Ovary (tissue), 10 donors: Measurements from ENCODE around the gene UMOD. TPM values are rescaled to one million over a fixed set of nuclear protein-coding genes. Genes with fewer than 3 reads are reported as not detected.

Source experiments
- DNase-seq, 5 donors: peaks; one replicate each; pipeline ENCODE4 v3.0.0-alpha.2; 2019 to 2020
- H3K27ac ChIP-seq, 2 donors: fragments of 200-600 bp; one replicate each; pipeline versions ENCODE4 v1.5.1 to v1.8.0; 2019 to 2022
- H3K27me3 ChIP-seq: fragments of 200-600 bp; one replicate; pipeline ENCODE4 v1.8.0; 2022
- H3K36me3 ChIP-seq: fragments of 200-600 bp; sonication (generic); one replicate; pipeline ENCODE4 v1.5.1; 2019
- H3K4me1 ChIP-seq: one replicate; pipeline ENCODE4 v1.8.1; 2013; ENCODE audit warnings: mild to moderate bottlenecking, moderate library complexity; ENCODE audit not compliant: insufficient read depth
- H3K4me3 ChIP-seq: fragments of 200-600 bp; sonication (generic); one replicate; pipeline ENCODE4 v1.5.1; 2017
- H3K9me3 ChIP-seq, 2 donors: fragments of 200-600 bp in 1 of 2; sonication (generic) in 1 of 2; one replicate each; pipeline versions ENCODE4 v1.5.1 to v1.8.1; 2013 to 2019; ENCODE audit warnings: mild to moderate bottlenecking in 1 of 2, moderate library complexity in 1 of 2
- EP300 ChIP-seq: sonication (generic); formaldehyde crosslinking; IDR thresholded peaks from one replicate; pipeline ENCODE4 v1.6.1; 2017; ENCODE audit warnings: antibody characterized with exemption
- POLR2A ChIP-seq: fragments of 450-650 bp; IDR thresholded peaks from one replicate; pipeline ENCODE4 v1.6.1; 2017; ENCODE audit warnings: antibody characterized with exemption, mild to moderate bottlenecking, moderate library complexity
- WGBS, 3 donors: extraction: QIAGEN DNeasy Blood & Tissue Kit in 1 of 3; methylation state at CpG; one replicate each; pipeline versions ENCODE4 v1.1.5 to v1.1.7; 2013 to 2017; 5-methylcytosine and 5-hydroxymethylcytosine counted together
- intact Hi-C, 4 donors: fragments of 100-400 bp; cut with DNase I; formaldehyde crosslinking; loops; one replicate each; pipeline versions ENCODE4 v1.11.0 to v1.15.1; 2022 to 2023
- long read RNA-seq, 3 donors: library from polyadenylated mRNA in 2 of 3; unstranded in 2 of 3; transcript quantifications; one replicate each; pipeline ENCODE4 v2.0.0 and lab custom pipeline, GENCODE V29; 2021 to 2026
- polyA plus RNA-seq, 2 donors: library from polyadenylated mRNA; stranded (reverse); fragments of 200-250 nt in 1 of 2; fragments of 350-450 nt in 1 of 2; fragmentation: Illumina TruSeq in 1 of 2; extraction: RNeasy Lipid Tissue Mini Kit (QIAGEN cat#74804) in 1 of 2; gene quantifications; one replicate each; pipeline ENCODE4 v1.2.3, GENCODE V29; 2013 to 2014
- total RNA-seq, 7 donors: library from RNA; depleted of rRNA in 2 of 7; stranded (reverse); fragments of >200 nt in 2 of 7; fragmentation: NEBNext Ultra II Directional in 3 of 7; extraction: Animal tissue kit (Norgen Biotek cat#: 25700) in 3 of 7; gene quantifications; one replicate each; pipeline versions ENCODE4 v1.1.0 to v1.2.4, GENCODE V29; 2016 to 2023
- TF ChIP-seq, protein P1 (sequence below), 3 donors: fragments of 450-650 bp in 2 of 3; fragments of 200-600 bp in 1 of 3; IDR thresholded peaks; one replicate each; pipeline versions ENCODE4 v1.5.1 to v1.8.0; 2016 to 2022; ENCODE audit warnings: antibody characterized with exemption in 3 of 3, mild to moderate bottlenecking in 1 of 3
- donor health status: DM: no; HTN: no; CAD: no; lungs with moderate emphysema.
- donor health status: DM: no; HTN: no; CAD: no.
- donor health status: Bipolar disorder and iron deficiency.
- donor health status: DM: yes; HTN: yes; CAD: no.
- donor health status: DM: no; HTN: no; CAD: no.
- donor health status: DM: yes; HTN: yes; CAD: no.

Gene UMOD
- not detected for total RNA-seq
- not detected for polyA plus RNA-seq
- long read RNA-seq, donor 1: 0 reads
- long read RNA-seq, donor 2: 0 reads
- long read RNA-seq, donor 3: 0 reads

- no peak within 1 kb of the TSS for H3K27ac ChIP-seq
- DNase-seq: no peak
- no peaks in the 10 kb centered on the region for H3K27me3 ChIP-seq
- peaks cover 5% of the 10 kb centered on the region for H3K4me1 ChIP-seq
- TF ChIP-seq POLR2A: no peak
- TF ChIP-seq, protein P1, sequence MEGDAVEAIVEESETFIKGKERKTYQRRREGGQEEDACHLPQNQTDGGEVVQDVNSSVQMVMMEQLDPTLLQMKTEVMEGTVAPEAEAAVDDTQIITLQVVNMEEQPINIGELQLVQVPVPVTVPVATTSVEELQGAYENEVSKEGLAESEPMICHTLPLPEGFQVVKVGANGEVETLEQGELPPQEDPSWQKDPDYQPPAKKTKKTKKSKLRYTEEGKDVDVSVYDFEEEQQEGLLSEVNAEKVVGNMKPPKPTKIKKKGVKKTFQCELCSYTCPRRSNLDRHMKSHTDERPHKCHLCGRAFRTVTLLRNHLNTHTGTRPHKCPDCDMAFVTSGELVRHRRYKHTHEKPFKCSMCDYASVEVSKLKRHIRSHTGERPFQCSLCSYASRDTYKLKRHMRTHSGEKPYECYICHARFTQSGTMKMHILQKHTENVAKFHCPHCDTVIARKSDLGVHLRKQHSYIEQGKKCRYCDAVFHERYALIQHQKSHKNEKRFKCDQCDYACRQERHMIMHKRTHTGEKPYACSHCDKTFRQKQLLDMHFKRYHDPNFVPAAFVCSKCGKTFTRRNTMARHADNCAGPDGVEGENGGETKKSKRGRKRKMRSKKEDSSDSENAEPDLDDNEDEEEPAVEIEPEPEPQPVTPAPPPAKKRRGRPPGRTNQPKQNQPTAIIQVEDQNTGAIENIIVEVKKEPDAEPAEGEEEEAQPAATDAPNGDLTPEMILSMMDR (IDR thresholded peaks at IDR 0.05): no peak
- no peak for TF ChIP-seq EP300
- no peak within 1 kb of the TSS for H3K4me3 ChIP-seq
- WGBS, 3 donors: 75 to 88% (median 77%) methylated on average over 2 of the region's 2 CpGs
- intact Hi-C loops: no loop called here
- H3K36me3 ChIP-seq: no peaks in the 10 kb centered on the region
- no peaks in the 10 kb centered on the region for H3K9me3 ChIP-seq
Observed at GRCh38 chr16:20352615-20353014, at the start of gene UMOD. UMOD (minus strand) TSS chr16:20352715; CDS start chr16:20350737, 1,978 bp downstream.

DNA sequence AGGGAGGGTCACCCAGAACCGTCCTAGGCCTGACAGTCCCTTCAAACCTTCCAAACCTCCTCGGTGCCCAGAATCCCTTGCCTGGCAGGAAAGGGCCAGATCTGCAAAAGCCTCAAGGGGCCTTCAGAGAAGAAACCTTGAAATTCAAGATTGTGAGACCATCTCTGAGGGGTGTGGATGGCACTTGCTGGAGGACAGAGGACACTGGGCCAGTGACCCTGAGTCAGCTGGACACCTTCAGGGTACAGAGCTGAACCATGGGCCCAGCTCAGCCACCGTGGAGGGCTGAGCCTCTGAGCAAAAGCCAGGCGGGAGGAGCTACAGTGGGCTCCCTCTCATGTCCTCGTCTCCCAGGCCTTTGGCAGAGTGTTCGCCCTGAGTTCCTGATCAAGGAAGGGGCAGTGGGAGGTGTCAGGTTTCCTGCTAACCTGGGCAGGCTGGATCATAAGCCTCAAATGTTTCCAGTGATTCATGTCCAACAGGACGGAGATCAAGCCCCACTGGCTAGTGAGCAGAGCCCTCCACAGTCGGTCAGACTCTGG lies 49.0 kb upstream of the UMOD start:
- Histone ChIP-seq H3K4me1 (no peaks in the 10 kb centered on the region), H3K9me3 (no peaks in the 10 kb centered on the region), H3K36me3 (no peaks in the 10 kb centered on the region), H3K27me3 (no peaks in the 10 kb centered on the region), H3K4me3 (no peak overlapping the region), H3K27ac (no peak overlapping the region)
- no peak for DNase-seq
- intact Hi-C loops: no loop called here
- TF ChIP-seq EP300 (no peak), POLR2A (no peak)
- TF ChIP-seq, protein P1 (IDR thresholded peaks at IDR 0.05): no peak
- WGBS, 3 donors: 72 to 76% (median 74%) methylated on average over 8 of the region's 8 CpGs

GRCh38 chr16:20401066-20401465 lies 48.6 kb upstream of the UMOD start:
- H3K27me3 ChIP-seq: no peaks in the 10 kb centered on the region
- no peak for TF ChIP-seq EP300
- no peak for TF ChIP-seq POLR2A
- TF ChIP-seq, protein P1 (IDR thresholded peaks at IDR 0.05): no peak
- H3K4me1 ChIP-seq: no peaks in the 10 kb centered on the region
- no peak overlapping the region for H3K4me3 ChIP-seq
- WGBS, 3 donors: 31 to 39% (median 34%) methylated on average over 2 of the region's 2 CpGs
- H3K27ac ChIP-seq: no peak overlapping the region
- H3K9me3 ChIP-seq: no peaks in the 10 kb centered on the region
- H3K36me3 ChIP-seq: no peaks in the 10 kb centered on the region
- DNase-seq: no peak
- intact Hi-C loops: no loop called here

- no peaks in the 10 kb centered on the region for H3K9me3 ChIP-seq
- H3K4me1 ChIP-seq: peaks cover 2% of the 10 kb centered on the region
- DNase-seq: no peak
- intact Hi-C loops: no loop called here
- H3K36me3 ChIP-seq: no peaks in the 10 kb centered on the region
- no peak overlapping the region for H3K4me3 ChIP-seq
- WGBS, 3 donors: 58 to 75% (median 64%) methylated on average over 6 to 7 of the region's 7 CpGs
- no peak overlapping the region for H3K27ac ChIP-seq
- no peaks in the 10 kb centered on the region for H3K27me3 ChIP-seq
- TF ChIP-seq, protein P1 (IDR thresholded peaks at IDR 0.05): no peak
- TF ChIP-seq POLR2A: no peak
- no peak for TF ChIP-seq EP300
Observed at GRCh38 chr16:20399185-20399584, 46.7 kb upstream of the UMOD start.
